RPMI8226 (cell line): ENCODE results near the gene AURKAIP1.
A peak's percentile ranks its signal among the peaks of the same experiment; 100 is the strongest.

Experiments used
- DNase-seq: peaks from one replicate; pipeline ENCODE4 v3.0.0-alpha.2; 2015

AURKAIP1 gene

GRCh38 chr1:1331068-1331965, 43.7 kb downstream of the AURKAIP1 start, which contains the start of gene TAS1R3:
TAS1R3 (plus strand) TSS chr1:1331280; CDS start chr1:1331346, 66 bp downstream.
- DNase-seq, result no peak

GRCh38 chr1:1330366-1331067, 44.5 kb downstream of the AURKAIP1 start:
- no peak for DNase-seq

- no peak for DNase-seq
Observed at GRCh38 chr1:1329304-1330210, 45.5 kb downstream of the AURKAIP1 start.

- no peak for DNase-seq
Observed at GRCh38 chr1:1328254-1328653, 46.8 kb downstream of the AURKAIP1 start.

- no peak for DNase-seq
Observed at GRCh38 chr1:1327291-1327690, 47.7 kb downstream of the AURKAIP1 start.

GRCh38 chr1:1326075-1326605, 48.9 kb downstream of the AURKAIP1 start:
- peak; percentile 46 for DNase-seq

GRCh38 chr1:1325288-1326074, 49.5 kb downstream of the AURKAIP1 start:
- peak; percentile 86 for DNase-seq

GRCh38 chr1:1324524-1325287, 50.3 kb downstream of the AURKAIP1 start, which contains the start of the genes CPTP and INTS11:
CPTP (plus strand) TSS chr1:1324802; CDS start chr1:1326911, 2,109 bp downstream.
INTS11 (minus strand) TSS chr1:1324660; CDS start chr1:1324608, 52 bp downstream.
- DNase-seq, result peak; percentile 97

GRCh38 chr1:1324084-1324523, 50.9 kb downstream of the AURKAIP1 start:
- DNase-seq, result no peak
